Activated CD4-positive, CD25-positive, alpha-beta regulatory T cell treated with anti-CD3 and anti-CD28 coated beads, Interleukin-2, amount 50 U/mL, for 24 hours (primary cell): ENCODE measurements around the gene SLC38A4.
"Not testable (repeated sequence)": the region's sequence is repeated elsewhere in the genome, so short reads cannot be mapped to it uniquely, and the experiment has no call there.

Experiments
- ATAC-seq, 2 donors: fragments of 150-1000 bp; cut with Tn5 transposase; one replicate each; pipeline ENCODE4 v1.10.0; 2021; ENCODE audit warnings: mild to moderate bottlenecking in 1 of 2, moderate library complexity in 1 of 2

SLC38A4 gene

DNA sequence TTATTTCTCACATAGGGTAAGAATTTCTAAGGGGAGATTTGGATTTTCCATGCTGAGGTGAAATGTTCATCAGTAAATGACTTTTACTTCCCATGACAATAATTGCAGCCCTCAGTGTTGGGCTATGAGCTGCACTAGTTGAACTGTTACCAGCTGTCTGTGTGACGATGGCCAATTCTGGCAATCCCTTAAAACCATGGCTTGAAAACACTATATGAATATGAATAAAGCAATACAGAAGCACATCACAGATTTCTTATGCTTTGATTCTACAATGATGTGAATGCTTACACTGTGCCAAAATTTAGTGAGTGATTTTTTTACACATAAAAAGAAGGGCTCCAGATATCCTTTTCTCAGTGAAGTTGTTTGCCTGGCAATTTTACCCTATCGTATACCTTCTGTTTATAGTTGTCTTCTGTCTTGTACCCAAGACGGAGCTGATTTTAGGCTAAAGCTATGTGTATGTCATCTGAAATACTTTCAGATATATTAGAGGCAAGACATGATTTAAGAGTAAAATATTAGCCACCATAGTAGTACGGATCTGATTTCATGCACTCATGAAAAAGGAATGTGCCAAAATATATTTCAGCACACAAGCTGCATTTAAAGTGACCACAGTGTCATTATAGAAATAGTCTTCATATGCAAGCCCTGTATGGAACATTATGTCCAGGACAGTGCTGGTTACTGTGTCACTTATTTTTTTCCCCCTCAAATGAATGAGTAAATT, 52.0 kb downstream of the SLC38A4 start:
- no peak for ATAC-seq

DNA sequence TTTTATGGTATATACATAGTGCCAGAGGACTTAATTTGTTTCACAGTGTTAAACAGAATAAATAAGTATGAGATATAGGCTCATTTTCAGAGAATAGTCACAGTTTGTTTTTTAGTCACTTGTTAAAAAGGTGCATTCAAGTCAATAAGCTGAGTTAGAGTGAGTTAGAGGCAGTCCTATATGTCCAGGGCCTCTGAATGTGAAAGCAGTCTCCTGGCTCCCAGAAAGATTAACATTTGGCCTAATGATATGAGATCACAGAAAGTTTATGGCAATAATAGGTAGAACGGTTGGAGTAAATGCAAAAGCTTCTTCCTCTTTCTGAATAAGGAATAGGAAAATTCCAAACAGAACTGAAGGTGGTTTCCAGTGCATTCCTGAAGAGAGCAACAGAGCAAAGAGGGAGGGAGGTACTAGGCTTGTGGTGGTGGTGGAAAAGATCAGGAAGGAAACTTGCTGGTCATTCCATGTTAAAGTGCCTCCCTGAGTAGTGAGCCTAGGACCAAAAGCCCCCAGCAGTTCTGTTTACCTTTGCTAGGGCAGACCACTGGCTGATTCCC, 54.4 kb downstream of the SLC38A4 start:
- ATAC-seq = no peak

DNA sequence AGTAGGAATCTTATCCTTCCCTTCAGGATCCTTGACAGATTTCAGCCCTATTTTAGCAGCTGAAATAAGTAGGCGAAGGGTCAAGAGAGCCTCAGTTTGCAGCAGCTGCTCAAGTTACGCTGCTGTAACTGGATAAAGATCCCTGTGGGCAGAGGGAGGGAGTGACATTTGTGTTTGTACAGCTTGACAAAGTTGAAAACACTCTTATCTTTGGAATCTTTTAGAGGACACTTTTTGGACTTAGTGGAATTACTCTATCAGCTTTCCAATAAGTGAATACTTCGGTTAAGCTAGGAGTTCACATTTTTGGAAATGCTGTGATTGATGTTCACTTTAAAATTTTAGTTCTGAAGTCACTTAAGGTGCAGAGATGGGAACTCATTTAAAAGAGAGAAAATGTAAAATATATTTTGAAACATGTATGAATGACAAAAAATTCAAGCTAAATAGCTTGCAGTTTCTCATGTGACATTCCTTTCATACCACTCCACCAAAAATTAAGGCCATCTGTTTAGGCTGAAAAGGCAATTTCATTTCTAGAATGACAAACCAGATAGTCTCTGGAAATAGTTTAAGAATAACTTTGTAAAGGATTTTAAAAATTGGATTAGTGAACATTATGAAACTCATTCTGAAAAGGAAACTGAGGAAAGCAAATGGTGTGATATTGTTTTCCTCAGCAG, 55.2 kb downstream of the SLC38A4 start:
- ATAC-seq = no peak

DNA sequence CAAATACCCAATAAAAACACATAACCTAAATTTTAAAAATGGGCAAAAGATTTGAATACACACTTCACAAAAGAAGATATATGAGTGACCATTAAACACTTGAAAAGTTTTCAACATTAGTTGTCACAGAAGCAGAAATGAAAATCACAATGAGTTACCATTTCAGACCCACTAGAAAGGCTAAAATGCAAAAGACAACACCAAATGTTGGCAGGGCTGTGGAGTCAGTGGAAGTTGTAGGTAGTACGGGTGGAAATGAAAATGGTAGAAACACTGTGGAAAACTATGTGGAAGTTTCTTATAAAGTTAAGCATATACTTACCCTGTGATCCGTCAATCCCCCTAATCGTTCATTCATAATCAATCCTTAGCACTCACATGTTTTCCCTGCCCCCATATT, 61.8 kb downstream of the SLC38A4 start:
- ATAC-seq = no peak

DNA sequence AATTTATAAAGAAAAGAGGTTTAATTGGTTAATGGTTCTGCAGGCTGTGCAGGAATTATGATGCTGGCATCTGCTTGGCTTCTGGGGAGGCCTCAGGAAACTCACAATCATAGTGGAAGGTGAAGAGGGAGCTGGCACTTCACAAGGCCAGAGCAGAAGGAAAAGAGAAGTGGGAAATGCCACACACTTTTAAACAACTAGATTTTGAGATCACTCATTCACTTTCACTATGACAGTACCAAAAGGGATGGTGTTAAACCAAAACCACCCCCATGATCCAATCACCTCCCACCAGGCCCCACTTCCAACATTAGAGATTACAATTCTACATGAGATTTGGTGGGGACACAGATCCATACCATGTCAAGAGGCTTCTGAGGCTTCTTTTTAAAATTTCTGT, 62.6 kb downstream of the SLC38A4 start:
- no peak for ATAC-seq

DNA sequence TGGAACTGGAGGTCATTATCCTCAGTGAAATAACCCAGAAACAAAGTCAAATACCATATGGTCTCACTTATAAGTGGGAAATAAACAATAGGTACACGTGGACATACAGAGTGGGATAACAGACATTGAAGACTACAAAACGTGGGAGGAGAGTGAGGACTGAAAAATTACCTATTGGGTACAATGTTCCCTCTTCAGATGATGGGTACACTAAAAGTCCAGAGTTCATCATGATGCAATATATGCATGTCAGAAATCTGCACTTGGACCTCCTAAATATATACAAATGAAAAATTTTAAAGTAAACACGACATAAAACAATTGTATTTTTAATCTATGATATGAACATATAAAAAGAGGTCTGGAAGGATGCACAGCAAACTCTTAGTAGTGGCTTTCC, 71.2 kb downstream of the SLC38A4 start:
- ATAC-seq = no peak

DNA sequence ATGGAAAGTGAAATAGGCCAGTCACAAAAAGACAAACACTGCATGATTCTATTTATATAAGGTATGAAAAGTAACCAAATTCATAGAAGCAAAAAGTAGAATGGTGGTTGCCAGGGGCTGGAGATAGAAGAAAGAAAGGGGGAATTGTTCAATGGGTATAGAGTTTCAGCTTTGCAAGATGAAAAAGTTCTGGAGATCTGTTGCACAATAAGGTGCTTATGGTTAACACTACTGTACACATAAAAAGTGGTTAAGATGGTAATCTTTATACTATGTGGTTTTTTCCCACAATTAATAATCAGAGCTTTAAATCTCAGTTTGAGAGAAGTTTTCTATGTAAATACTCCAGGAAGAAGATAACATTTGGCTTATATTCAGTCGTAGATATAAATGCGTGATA, 73.4 kb downstream of the SLC38A4 start:
- no peak for ATAC-seq

DNA sequence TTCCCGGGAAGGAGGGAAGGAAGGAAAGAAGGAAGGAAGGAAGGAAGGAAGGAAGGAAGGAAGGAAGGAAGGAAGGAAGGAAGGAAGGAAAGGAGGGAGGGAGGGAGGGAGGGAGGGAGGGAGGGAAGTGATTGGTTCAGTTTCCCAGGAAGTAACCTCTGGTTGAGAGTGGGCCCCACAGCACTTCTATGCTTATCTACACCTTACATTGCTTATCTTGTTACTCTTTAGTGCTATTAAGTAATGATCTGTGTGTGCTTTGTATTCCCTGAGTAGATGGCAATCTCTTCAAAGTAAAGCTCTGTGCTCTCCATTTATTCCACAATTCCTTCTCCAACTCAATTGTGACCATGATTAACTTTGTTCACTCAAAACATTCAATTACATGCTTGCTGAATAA, 74.6 kb downstream of the SLC38A4 start:
- no peak for ATAC-seq

DNA sequence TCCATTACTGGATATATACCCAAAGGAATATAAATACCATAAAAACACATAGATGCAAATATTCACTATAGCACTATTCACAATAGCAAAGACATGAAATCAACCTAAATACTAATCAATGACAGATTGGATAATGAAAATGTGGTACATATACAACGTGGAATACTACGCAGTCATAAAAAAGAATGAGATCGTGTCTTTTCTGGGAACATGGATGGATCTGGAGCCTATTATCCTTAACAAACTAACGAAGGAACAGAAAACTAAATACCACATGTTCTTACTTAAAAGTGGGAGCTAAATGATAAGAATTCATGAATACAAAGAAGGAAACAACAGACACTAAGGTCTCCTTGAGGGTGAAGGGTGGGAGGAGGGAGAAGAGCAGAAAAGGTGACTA, 76.5 kb downstream of the SLC38A4 start:
- no peak for ATAC-seq

DNA sequence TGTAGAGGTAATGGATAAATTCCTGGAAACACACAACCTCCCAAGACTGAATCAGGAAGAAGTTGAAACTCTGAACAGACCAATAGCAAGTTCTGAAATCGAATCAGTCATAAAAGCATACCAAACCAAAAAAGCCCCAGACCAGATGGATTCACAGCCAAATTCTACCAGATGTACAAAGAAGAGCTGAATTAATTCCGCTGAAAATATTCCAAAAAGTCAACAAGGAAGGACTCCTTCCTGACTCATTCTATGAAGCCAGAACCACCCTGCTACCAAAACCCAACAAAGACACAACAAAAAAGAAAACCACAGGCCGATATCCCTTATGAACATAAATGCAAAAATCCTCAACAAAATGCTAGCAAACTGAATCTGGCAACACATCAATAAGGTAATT, 81.5 kb downstream of the SLC38A4 start:
- no peak for ATAC-seq

DNA sequence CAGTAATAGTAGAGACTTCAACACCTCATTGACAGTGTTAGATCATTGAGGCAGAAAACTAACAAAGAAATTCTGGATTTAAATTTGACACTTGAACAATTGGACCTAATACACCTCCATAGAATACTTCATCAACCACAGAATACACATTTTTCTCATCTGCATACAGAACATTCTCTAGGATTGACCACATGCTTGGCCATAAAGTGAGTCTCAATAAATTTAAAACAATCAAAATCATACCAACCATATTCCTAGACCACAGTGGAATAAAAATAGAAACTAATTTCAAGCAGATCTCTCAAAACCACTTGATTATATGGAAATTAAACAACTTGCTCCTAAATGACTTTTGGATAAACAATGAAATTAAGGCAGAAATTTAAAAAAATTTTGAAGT, 82.3 kb downstream of the SLC38A4 start:
- no peak for ATAC-seq

DNA sequence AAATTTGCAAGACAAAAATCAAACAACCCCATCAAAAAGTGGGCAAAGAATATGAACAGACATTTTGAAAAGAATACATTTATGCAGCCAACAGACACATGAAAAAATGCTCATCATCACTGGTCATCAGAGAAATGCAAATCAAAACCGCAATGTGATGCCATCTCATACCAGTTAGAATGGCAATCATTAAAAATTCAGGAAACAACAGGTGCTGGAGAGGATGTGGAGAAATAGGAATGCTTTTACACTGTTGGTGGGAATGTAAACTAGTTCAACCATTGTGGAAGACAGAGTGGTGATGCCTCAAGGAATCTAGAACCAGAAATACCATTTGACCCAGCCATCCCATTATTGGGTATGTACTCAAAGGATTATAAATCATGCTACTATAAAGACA, 83.5 kb downstream of the SLC38A4 start:
- ATAC-seq = not testable (repeated sequence)

DNA sequence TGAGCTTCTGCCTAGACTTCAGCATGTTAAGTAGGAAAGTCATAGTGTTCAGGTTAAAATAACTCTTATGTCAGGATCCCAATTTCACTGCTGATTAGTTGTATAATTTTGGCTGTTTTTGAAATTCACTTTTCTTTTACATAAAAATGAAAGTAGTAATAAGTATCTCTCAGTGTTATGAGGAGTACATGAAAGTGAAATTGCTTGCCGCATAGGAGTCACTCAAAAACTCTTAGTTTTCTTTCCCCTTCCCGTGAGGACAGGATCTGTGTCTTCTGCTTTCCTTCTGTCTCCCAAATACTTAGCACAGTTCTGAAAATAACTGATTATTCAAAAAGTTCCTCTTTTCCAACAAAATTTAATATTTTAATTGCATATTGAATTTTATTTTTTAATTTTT, 100.5 kb downstream of the SLC38A4 start:
- ATAC-seq = no peak

DNA sequence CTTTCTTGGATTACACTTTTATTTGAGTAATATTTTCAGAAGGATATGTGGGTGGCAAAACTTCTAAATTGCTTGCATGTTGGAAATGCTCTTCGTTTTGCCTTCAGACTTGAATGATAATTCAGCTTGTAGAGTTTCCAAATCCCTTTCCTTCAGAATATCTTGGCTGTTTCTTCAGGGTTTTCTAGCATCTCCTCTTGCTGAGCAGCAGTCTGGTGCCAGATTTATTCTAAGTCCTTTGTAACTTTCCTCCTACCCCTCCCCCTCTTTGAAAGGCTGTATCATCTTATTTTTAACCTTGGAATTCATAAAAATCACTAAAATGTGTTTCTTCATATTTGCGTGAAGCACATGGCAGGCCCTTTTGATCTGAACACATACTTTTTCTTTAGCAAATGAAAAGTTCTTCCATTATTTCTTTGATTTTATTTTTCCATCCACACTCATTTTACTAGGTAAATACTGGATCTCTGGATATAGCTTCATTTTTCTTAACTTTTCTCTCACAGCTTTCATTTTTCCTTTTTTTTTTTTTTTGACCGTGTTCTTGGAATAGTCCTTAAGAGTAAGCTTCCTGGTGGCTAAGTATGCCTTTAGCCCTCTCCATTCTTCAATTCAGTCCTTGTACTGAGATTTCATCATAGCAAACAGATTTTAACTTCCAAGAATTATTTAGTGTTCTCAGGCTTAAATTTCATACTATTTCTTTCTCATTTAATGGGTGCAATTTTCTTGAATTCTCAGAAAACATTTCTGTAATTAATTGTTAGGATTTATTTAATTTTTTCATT, 102.0 kb downstream of the SLC38A4 start:
- ATAC-seq = no peak

DNA sequence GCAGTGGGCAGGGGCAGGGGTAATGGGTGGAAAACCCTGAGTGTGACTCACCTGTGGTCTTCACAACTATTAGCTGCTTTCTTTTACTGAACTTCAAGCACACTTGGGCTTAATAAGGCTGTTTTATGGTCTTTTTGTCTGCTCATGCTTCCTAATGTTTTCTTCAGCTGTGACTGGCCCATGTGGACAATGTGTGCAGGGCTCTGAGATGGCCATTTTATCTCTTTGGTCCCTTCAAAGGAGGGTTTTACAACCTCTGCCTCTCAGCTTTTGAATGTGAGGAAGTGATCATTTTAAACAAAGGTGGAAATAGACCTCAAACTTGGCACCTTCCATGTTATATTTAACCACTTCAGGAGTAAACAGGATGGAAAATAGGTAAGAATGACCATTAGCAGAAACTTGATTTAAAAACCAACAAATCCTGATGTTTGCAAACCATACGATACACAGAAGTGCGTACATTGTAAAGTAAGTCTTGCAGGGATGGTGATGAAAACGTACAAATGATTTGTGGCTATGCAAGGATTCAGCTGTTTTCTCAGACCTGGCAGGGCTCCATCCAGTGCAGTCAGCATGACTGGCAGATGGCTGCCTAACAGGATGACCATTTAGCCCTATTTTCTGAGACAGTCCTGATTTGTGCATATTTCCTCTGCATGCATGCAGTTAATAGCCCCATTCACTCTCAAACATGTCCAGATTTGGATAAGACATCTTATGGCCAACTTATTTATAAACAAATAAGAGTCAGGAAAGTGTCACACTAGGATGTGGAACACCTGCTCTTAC, 103.2 kb downstream of the SLC38A4 start:
- ATAC-seq = no peak

DNA sequence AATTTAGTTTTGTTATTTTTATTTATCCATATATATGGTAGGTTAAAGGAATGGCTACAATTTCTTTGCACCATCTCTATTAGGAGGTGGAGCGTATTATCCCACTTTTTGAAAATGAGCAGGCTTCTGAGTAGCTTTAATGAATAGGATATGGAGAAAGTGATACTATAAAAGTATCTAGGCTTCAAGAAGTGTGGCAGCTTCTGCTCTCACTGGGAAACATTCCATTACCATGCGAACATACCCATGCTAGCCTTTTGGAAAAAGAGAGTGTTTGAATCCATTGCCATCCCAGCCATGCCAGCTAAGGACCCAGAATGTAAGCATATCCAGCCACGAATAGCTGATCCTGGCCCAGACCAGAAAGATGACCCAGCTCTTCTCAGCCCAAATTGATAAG, 107.3 kb downstream of the SLC38A4 start:
- ATAC-seq = no peak

DNA sequence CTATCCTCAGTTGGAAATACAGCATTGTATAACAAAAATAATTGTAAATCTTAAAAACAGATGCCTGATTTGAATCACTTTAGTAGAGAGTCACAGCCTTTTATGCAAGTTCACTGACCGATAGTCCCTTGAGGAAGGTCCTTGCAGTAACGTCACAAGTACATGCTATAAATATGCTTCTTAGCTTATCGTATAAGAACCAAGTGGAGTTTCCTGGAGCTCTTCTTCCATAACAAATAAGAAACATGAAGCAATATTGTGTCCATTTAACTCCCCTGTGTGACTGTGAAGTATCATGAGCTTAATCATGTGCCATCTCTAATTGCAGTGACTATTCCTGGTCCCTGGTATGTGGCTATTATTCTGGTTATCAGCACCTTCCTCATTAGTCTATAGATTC, 107.9 kb downstream of the SLC38A4 start:
- ATAC-seq = no peak

DNA sequence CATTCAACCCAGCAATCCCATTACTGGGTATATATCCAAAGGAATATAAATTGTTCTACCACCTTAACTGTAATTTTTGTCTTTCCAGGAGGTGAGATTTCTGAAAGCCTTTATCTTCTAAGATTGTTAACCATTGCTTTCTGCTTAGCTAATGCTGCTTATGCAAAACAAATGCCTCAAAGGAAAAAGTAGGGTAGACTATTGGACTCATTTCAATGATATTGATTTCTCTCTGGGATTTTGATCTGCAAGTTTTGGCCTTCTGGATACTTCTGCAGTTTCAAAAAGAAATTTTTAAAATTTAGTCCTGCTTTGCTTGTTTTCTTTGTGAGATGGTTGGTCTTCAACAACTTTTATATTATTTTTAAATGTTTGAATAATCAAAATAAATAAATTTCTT, 108.6 kb downstream of the SLC38A4 start:
- no peak for ATAC-seq
